Measurements from ENCODE around the gene HSPA4.
"Not testable (repeated sequence)": the region's sequence is repeated elsewhere in the genome, so short reads cannot be mapped to it uniquely, and the experiment has no call there.

The HSPA4 gene

DNA sequence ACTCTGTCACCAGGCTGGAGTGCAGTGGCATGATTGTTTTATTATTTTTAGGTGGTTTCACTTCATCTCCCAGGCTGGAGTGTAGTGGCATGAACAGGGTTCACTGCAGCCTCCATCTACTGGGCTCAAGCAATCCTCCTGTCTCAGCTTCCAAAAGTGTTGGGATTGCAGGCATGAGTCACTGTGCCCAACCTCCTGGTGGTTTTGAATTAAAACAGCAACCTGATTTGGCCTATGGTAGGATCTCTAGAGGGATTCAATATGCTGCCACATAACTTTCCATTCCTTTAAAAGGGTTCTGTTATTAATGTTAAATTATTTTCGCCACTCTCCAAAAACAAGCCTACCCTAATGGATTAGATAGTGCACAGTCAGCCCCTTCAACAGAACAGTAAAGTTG, 9.9 kb upstream of the HSPA4 start:
- Histone ChIP-seq H3K36me3 (ENCODE audit: insufficient read depth, low read length) (no peaks in the 10 kb centered on the region), H2AFZ (ENCODE audit: low read depth, low read length) (no peak overlapping the region), H4K20me1 (ENCODE audit: insufficient read depth, low read length) (no peaks in the 10 kb centered on the region), H3K79me2 (ENCODE audit: insufficient read depth, low read length) (no peaks in the 10 kb centered on the region), H3K4me1 (ENCODE audit: insufficient read depth, low read length) (no peaks in the 10 kb centered on the region), H3K27ac (ENCODE audit: low read length) (no peak overlapping the region), H3K9me3 (ENCODE audit: insufficient read depth, low read length, severe bottlenecking) (no peaks in the 10 kb centered on the region), H3K4me3 (ENCODE audit: low read depth in 1 of 2, low read length in 2 of 2) (no peak overlapping the region), H3K4me2 (ENCODE audit: insufficient read depth, low read length) (no peak overlapping the region), H3K27me3 (ENCODE audit: insufficient read depth, low read length, poor library complexity) (no peaks in the 10 kb centered on the region), H3K9ac (ENCODE audit: low read depth, low read length) (no peak overlapping the region)
- ATAC-seq (ENCODE audit: insufficient read depth, low read depth) (no peak), DNase-seq (no peak)
- TF ChIP-seq CTCF (IDR thresholded peaks at IDR 0.05; ENCODE audit: borderline replicate concordance, extremely low read depth, low read length, poor library complexity, severe bottlenecking): no peak
- no peak for TF ChIP-seq EZH2 (IDR thresholded peaks at IDR 0.05; ENCODE audit: borderline replicate concordance, low read depth, low read length, severe bottlenecking)

DNA sequence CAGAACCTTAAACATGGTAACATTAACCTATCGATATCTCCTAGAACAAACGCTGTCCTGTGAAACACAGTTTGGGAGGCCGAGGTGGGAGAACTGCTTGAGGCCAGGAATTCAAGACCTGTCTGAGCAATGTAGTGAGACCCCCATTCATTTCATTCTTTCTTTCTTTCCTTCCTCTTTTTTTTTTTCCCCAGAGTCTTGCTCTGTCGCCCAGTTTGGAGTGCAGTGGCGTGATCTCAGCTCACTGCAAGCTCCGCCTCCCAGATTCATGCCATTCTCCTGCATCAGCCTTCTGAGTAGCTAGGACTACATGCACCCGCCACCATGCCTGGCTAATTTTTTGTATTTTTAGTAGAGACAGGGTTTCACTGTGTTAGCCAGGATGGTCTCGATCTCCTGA, 5.3 kb upstream of the HSPA4 start:
- H3K4me2 ChIP-seq (ENCODE audit: insufficient read depth, low read length); H2AFZ ChIP-seq (ENCODE audit: low read depth, low read length); H4K20me1 ChIP-seq (ENCODE audit: insufficient read depth, low read length); DNase-seq; H3K27ac ChIP-seq (ENCODE audit: low read length); H3K9me3 ChIP-seq (ENCODE audit: insufficient read depth, low read length, severe bottlenecking); ATAC-seq (ENCODE audit: insufficient read depth, low read depth); H3K9ac ChIP-seq (ENCODE audit: low read depth, low read length); H3K27me3 ChIP-seq (ENCODE audit: insufficient read depth, low read length, poor library complexity); H3K4me3 ChIP-seq (ENCODE audit: low read depth in 1 of 2, low read length in 2 of 2); H3K36me3 ChIP-seq (ENCODE audit: insufficient read depth, low read length): not testable (repeated sequence)
- Histone ChIP-seq H3K79me2 (ENCODE audit: insufficient read depth, low read length) (peaks cover 16% of the 10 kb centered on the region), H3K4me1 (ENCODE audit: insufficient read depth, low read length) (peaks cover 10% of the 10 kb centered on the region)

- Histone ChIP-seq H3K27ac (ENCODE audit: low read length) (no peak overlapping the region), H3K9me3 (ENCODE audit: insufficient read depth, low read length, severe bottlenecking) (no peaks in the 10 kb centered on the region), H3K36me3 (ENCODE audit: insufficient read depth, low read length) (peaks cover 5% of the 10 kb centered on the region; the same call in 1 of the 2 replicates), H2AFZ (ENCODE audit: low read depth, low read length) (no peak overlapping the region), H3K9ac (ENCODE audit: low read depth, low read length) (no peak overlapping the region), H3K4me3 (ENCODE audit: low read depth in 1 of 2, low read length in 2 of 2) (no peak overlapping the region), H4K20me1 (ENCODE audit: insufficient read depth, low read length) (peaks cover 1% of the 10 kb centered on the region), H3K79me2 (ENCODE audit: insufficient read depth, low read length) (peaks cover 23% of the 10 kb centered on the region), H3K27me3 (ENCODE audit: insufficient read depth, low read length, poor library complexity) (no peaks in the 10 kb centered on the region), H3K4me2 (ENCODE audit: insufficient read depth, low read length) (no peak overlapping the region), H3K4me1 (ENCODE audit: insufficient read depth, low read length) (peaks cover 10% of the 10 kb centered on the region)
- TF ChIP-seq CTCF (IDR thresholded peaks at IDR 0.05; ENCODE audit: borderline replicate concordance, extremely low read depth, low read length, poor library complexity, severe bottlenecking): no peak
- no peak for TF ChIP-seq EZH2 (IDR thresholded peaks at IDR 0.05; ENCODE audit: borderline replicate concordance, low read depth, low read length, severe bottlenecking)
- DNase-seq (no peak), ATAC-seq (ENCODE audit: insufficient read depth, low read depth) (no peak)
Observed at GRCh38 chr5:133047404-133047803, 4.4 kb upstream of the HSPA4 start.

DNA sequence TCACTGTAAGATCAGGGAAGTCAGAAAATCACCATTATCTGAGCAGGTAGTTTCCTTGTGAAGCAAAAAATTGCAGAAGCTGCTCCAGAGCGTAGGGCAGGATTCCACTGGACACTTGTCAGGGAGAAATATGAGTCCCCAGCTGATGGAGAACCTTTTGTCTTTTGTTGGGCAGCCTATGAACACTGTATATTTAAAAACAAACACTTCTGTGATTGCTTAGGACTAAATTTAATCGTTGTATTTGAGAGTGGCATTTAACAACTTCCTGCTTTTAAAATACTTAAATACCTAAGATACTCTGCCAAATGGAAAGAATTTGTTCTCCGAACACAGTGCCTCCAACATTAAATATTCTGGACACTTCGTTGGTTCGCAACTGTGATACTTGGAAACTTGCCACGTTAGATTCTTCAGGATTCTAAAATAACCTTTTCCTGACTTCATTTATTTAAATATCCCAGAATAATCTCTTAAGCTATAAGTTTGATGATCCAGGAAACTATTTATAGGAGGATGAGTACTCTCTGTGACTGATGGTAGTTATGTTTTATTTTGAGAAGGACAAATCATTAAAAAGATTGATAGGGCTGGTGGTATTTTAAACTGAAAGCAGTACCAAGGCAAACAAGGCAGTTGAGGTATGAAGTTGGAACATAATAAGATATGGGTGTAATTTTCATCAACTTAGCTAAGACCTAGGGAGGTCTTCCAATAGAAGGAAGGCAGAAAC, 2.7 kb upstream of the HSPA4 start:
- Histone ChIP-seq H3K27me3 (ENCODE audit: insufficient read depth, low read length, poor library complexity) (no peaks in the 10 kb centered on the region), H3K4me2 (ENCODE audit: insufficient read depth, low read length) (no peak overlapping the region), H3K36me3 (ENCODE audit: insufficient read depth, low read length) (peaks cover 11% of the 10 kb centered on the region; the same call in 1 of the 2 replicates), H3K27ac (ENCODE audit: low read length) (no peak overlapping the region), H3K4me1 (ENCODE audit: insufficient read depth, low read length) (peaks cover 26% of the 10 kb centered on the region), H3K9me3 (ENCODE audit: insufficient read depth, low read length, severe bottlenecking) (no peaks in the 10 kb centered on the region), H3K9ac (ENCODE audit: low read depth, low read length) (no peak overlapping the region), H4K20me1 (ENCODE audit: insufficient read depth, low read length) (peaks cover 18% of the 10 kb centered on the region), H3K79me2 (ENCODE audit: insufficient read depth, low read length) (peaks cover 40% of the 10 kb centered on the region), H3K4me3 (ENCODE audit: low read depth in 1 of 2, low read length in 2 of 2) (no peak overlapping the region), H2AFZ (ENCODE audit: low read depth, low read length) (no peak overlapping the region)
- ATAC-seq (ENCODE audit: insufficient read depth, low read depth) (no peak), DNase-seq (no peak)
- TF ChIP-seq CTCF (IDR thresholded peaks at IDR 0.05; ENCODE audit: borderline replicate concordance, extremely low read depth, low read length, poor library complexity, severe bottlenecking): no peak
- no peak for TF ChIP-seq EZH2 (IDR thresholded peaks at IDR 0.05; ENCODE audit: borderline replicate concordance, low read depth, low read length, severe bottlenecking)
